B cell (primary cell): ENCODE measurements around the gene EPHB1.

Experiments used
- EZH2 ChIP-seq: IDR thresholded peaks from 2 replicates; pipeline ENCODE4 v1.6.1; 2012; ENCODE audit warnings: borderline replicate concordance, low read depth, mild to moderate bottlenecking, moderate library complexity, low read length; ENCODE audit not compliant: insufficient read depth, poor library complexity, severe bottlenecking
- TF ChIP-seq, protein P1 (sequence below): fragments of 200-600 bp; IDR thresholded peaks from one replicate; pipeline ENCODE4 v1.8.0; 2022; ENCODE audit warnings: antibody characterized with exemption, mild to moderate bottlenecking

DNA sequence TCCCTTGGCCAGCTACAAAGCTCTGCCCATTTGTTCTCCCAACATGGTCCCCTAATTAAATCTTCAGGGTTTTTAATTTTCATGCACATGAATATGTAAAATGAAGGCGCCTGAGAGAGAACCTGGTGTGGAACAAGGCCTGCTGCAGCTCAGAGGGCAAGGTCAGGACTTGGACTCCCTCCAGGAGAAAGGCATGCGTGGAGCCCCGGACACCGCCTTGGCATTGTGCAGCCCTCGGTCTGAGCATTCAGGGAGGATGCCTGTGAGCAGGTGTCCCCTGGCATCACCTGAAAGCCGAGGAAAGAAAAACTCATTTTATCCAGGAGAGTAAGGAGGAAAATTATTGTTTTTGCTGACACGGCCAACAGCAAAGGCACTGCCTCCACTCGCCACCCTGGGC, 33.8 kb upstream of the EPHB1 start:
- TF ChIP-seq, protein P1, sequence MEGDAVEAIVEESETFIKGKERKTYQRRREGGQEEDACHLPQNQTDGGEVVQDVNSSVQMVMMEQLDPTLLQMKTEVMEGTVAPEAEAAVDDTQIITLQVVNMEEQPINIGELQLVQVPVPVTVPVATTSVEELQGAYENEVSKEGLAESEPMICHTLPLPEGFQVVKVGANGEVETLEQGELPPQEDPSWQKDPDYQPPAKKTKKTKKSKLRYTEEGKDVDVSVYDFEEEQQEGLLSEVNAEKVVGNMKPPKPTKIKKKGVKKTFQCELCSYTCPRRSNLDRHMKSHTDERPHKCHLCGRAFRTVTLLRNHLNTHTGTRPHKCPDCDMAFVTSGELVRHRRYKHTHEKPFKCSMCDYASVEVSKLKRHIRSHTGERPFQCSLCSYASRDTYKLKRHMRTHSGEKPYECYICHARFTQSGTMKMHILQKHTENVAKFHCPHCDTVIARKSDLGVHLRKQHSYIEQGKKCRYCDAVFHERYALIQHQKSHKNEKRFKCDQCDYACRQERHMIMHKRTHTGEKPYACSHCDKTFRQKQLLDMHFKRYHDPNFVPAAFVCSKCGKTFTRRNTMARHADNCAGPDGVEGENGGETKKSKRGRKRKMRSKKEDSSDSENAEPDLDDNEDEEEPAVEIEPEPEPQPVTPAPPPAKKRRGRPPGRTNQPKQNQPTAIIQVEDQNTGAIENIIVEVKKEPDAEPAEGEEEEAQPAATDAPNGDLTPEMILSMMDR = no peak
- no peak for TF ChIP-seq EZH2
